Epithelial cell of proximal tubule (primary cell): ENCODE results near the gene KLHL25. TPM values are rescaled to one million over a fixed set of nuclear protein-coding genes. Genes with fewer than 3 reads are reported as not detected.

Experiments
- DNase-seq: peaks from one replicate; pipeline ENCODE4 v3.0.0-alpha.2; 2011; ENCODE audit warnings: low read depth
- H3K4me3 ChIP-seq: 2 replicates; pipeline ENCODE4 v1.5.1; 2011; ENCODE audit warnings: low read depth, mild to moderate bottlenecking, low read length
- total RNA-seq: library from RNA; depleted of rRNA; stranded (reverse); fragments of >200 nt; gene quantifications from 2 replicates; pipeline ENCODE4 v1.2.3, GENCODE V29; 2015
- TF ChIP-seq, protein P1 (sequence below): conservative IDR thresholded peaks from 2 replicates; pipeline ENCODE4 v1.5.1; 2012; ENCODE audit warnings: low read depth, mild to moderate bottlenecking, low read length

The KLHL25 gene
- total RNA-seq, 1 donor from 2014 or later: 8.1 TPM

DNA sequence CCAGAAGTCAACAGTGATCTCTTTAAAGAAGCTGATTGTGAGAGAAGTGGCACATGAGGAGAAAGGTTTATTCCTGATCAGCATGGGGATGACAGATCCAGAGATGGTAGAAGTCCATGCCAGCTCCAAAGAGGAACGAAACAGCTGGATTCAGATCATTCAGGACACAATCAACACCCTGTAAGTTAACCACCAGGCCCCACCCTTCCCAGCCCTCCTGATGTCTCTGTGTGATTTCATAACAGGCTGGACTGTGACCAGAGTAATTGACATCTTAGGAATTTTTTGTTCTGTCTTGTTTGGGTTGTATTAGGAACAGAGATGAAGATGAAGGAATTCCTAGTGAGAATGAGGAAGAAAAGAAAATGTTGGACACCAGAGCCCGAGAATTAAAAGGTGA lies 67.7 kb downstream of the KLHL25 start:
- no peak for DNase-seq
- H3K4me3 ChIP-seq: no peak overlapping the region
- TF ChIP-seq, protein P1, sequence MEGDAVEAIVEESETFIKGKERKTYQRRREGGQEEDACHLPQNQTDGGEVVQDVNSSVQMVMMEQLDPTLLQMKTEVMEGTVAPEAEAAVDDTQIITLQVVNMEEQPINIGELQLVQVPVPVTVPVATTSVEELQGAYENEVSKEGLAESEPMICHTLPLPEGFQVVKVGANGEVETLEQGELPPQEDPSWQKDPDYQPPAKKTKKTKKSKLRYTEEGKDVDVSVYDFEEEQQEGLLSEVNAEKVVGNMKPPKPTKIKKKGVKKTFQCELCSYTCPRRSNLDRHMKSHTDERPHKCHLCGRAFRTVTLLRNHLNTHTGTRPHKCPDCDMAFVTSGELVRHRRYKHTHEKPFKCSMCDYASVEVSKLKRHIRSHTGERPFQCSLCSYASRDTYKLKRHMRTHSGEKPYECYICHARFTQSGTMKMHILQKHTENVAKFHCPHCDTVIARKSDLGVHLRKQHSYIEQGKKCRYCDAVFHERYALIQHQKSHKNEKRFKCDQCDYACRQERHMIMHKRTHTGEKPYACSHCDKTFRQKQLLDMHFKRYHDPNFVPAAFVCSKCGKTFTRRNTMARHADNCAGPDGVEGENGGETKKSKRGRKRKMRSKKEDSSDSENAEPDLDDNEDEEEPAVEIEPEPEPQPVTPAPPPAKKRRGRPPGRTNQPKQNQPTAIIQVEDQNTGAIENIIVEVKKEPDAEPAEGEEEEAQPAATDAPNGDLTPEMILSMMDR: no peak

DNA sequence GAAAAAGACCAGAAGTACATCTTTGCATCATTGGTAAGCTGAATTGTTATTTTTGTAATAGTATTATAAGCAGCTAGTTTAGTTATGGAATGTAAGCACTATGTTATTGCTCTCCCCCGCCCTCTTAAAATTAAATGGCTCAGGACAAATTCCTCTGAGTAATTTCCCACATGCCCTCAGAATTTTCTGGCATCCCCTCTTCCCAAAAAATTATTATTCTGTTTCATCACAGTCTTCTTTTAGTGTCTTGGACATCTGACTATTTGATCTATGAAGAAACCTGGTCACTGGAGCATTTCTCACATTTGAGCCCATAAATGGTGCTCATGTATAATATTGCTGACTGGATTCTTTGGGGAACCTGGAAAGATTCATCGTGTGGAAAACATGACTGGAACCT lies 68.3 kb downstream of the KLHL25 start:
- no peak overlapping the region for H3K4me3 ChIP-seq
- DNase-seq: no peak
- TF ChIP-seq, protein P1: no peak

DNA sequence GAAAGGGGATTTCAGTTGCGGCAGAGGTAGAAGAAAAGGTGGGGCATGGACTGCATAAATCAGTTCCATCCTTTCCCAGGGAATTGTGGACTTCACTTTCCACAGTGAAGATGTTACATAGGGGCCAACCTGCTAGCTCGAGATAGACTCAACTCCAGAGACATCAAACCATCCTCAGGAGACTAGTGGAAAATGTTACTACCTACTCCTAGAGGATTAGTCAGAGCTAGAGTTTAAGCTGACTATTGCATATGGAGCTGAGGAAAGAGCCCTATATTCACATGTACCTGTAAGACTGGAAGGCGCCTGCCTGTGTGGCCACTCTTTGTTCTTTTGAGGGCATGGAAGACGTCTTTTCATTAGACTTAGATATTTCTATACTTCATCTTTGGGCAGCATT lies 69.2 kb downstream of the KLHL25 start:
- no peak for DNase-seq
- H3K4me3 ChIP-seq: no peak overlapping the region
- TF ChIP-seq, protein P1: no peak

DNA sequence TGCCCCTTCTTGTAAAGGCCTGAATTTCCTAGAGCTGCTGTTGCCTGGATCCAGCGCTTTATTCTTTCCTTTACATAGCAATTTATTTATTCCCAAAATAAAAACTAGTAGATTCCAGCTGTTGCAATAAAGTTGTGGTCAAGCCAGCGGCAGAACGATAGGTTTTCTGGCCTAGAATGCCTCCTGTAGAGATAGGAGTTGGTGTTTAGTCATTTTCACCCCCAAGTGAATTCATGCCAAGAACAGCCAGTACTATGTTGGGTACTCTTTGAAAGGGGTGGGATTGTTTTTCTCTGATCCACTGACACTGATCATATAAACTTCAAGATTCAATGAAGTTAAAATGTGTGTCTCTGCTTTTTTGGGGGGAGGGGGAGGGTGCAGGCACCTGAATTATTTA lies 69.7 kb downstream of the KLHL25 start:
- no peak for DNase-seq
- TF ChIP-seq, protein P1: no peak
- no peak overlapping the region for H3K4me3 ChIP-seq

DNA sequence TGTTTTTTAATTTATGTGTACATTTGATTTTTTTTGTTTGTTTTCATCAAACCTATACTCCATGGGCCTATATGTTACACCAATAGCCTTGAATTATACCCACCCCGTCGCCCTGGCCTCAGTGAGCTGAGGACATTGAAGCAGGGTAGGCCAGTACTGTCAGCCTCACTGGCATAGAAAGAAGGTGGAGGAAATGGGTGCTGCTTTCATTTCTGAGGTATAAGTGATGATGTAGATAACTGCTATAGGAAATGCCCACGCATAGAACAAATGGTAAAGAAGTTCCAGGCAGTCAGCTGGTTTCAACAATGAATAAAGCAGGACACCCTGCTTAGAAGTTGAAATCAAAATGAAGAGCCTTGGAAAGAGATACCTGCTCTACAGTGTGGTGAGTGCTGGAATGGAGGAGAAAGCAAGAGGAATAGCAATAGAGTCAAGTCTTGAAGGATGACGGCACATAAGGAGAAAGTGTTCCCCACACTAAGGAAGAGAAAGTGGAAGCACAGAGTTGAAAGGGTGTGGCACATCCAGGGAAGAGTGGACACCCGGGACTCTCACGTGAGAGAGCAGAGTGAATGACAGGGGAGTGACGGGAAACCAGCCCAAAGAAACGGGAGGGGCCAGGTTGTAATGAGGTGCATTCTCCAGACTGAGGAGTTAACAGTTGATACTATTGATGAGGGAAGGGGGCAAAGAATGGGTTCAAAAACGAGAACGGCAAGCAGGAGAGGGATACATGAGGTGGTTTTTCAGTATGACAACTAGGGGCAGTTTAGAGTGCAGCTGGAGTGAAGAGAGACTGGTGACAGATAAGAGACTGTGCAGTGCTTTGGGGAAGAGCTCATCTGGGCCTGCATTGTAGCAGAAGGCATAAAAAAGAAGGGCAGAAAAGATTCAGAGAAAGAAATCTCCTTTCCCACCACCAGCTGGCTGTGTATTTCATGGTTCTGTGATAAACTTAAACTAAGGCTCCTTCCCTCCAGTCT lies 70.5 kb downstream of the KLHL25 start:
- TF ChIP-seq, protein P1: no peak
- no peak overlapping the region for H3K4me3 ChIP-seq
- DNase-seq: no peak

DNA sequence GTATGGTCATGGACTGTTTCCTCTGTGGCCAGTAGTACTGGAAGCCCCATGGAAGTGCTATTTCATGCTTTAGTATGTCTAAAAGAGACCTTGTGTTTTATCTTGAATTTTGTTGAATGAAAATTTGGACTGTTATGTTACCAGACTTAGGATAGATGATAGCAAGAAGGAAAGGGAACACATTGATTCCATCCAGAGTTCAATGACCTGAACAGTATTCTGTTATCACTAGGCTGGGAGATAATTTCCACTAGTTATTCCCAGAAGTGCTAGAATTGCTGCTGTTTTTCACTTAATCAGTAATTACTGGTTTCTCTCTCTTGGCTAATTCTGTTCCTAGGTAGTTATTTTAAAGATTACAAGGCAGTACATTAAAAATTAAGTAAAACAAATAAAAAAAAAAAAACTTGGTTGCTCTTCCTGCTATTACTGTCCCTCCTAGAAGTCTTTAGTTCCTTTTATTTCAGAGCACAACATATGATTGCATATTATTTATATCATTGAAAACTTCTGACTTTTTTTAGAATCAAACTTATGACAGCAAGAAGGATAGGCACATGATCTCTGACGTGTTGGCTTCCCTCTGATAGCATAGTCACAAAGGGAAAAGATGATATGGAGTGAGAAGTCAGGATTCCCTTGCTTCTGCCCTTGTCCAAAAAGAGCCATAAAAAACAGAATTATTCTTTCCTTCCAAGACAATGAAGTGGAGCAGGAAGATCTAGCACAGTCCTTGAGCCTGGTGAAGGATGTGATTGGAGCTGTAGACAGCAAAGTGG lies 72.2 kb downstream of the KLHL25 start:
- DNase-seq: no peak
- no peak overlapping the region for H3K4me3 ChIP-seq
- TF ChIP-seq, protein P1: no peak
